D721Med (cell line): ENCODE data around the gene GGT6.

Experiments used
- DNase-seq: peaks from one replicate; pipeline ENCODE4 v3.0.0; 2011; ENCODE audit warnings: low spot score; ENCODE audit not compliant: insufficient read length
- FAIRE-seq: peaks from 2 replicates; lab custom pipeline; 2011; peaks lifted over from hg19 to GRCh38; lab: Jason Lieb, UNC
- TF ChIP-seq, protein P1 (sequence below): IDR thresholded peaks from 2 replicates; pipeline ENCODE4 v1.5.1; 2012; ENCODE audit warnings: mild to moderate bottlenecking, control low read depth; ENCODE audit not compliant: insufficient read depth; ENCODE audit errors: missing control alignments

Gene GGT6

GRCh38 chr17:4551796-4552525 is 8.4 kb downstream of the GGT6 start:
- FAIRE-seq, result no peak
- DNase-seq, result no peak
- TF ChIP-seq, protein P1, sequence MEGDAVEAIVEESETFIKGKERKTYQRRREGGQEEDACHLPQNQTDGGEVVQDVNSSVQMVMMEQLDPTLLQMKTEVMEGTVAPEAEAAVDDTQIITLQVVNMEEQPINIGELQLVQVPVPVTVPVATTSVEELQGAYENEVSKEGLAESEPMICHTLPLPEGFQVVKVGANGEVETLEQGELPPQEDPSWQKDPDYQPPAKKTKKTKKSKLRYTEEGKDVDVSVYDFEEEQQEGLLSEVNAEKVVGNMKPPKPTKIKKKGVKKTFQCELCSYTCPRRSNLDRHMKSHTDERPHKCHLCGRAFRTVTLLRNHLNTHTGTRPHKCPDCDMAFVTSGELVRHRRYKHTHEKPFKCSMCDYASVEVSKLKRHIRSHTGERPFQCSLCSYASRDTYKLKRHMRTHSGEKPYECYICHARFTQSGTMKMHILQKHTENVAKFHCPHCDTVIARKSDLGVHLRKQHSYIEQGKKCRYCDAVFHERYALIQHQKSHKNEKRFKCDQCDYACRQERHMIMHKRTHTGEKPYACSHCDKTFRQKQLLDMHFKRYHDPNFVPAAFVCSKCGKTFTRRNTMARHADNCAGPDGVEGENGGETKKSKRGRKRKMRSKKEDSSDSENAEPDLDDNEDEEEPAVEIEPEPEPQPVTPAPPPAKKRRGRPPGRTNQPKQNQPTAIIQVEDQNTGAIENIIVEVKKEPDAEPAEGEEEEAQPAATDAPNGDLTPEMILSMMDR, result no peak

GRCh38 chr17:4551141-4551540 is 9.2 kb downstream of the GGT6 start:
- TF ChIP-seq, protein P1, result no peak
- FAIRE-seq (no peak), DNase-seq (no peak)

DNA sequence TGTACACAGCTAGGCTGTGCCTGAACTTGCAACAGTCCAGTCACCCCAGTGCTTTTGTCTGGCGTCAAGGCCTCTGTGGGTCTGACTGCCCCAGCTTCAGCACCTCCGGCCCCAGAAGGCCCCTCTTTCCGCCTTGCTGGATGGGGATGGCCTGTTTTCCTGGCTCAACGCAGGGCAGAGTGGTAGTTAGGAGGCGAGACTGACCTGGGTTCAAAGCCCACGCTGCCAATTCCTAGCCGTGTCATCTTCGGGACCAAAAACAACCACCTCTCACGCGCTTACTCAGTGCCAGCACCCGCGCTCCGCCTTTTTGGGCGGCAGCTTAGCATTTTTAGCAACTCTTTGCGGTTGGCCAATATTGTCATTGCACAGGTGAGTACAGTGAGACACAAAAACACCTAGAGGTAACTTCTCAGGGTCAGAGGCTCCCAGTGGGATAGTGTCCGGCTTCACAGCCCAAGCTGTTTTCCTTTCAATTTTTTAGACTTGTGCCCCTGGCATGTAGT is 9.8 kb downstream of the GGT6 start:
- no peak for FAIRE-seq
- TF ChIP-seq, protein P1, result no peak
- no peak for DNase-seq

DNA sequence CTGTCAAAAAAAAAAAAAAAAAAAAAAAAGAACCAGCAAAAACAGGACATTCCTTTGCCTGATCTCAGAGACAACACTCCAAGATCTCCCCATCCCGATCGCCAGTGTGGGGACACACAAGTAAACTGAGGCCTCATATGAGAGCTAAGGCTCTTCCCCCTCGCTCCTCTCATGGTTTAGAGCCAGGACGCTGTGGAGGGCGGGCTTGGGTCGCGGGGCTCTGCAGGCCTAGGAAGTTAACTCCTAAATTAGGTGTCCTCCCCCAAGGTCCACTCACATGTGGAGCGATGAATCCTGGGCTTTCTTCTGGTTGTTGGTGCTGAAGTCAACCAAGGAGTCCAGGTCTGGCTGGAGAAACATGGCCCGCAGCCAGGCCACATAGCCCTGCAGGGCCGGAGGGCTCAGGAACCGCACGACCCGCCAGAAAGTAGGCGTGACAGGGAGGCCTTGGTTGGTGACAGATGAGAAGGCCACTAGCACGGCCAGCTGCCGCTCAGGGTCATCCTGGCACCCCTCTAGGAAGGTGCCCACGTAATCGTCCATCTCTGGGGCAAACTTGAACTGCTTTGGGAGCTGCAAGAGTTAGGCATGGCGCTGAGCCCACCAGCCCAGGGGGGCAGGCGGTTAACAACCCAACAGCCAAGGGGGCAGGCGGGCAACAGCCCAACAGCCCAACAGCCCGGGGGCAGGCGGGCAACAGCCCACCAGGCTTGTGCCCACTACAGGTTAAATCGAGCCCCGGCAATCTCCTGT is 10.4 kb downstream of the GGT6 start:
- TF ChIP-seq, protein P1, result no peak
- FAIRE-seq (no peak), DNase-seq (no peak)

GRCh38 chr17:4548721-4549531 is 11.5 kb downstream of the GGT6 start:
- no peak for FAIRE-seq
- DNase-seq, result no peak

GRCh38 chr17:4548061-4548461 is 12.3 kb downstream of the GGT6 start:
- TF ChIP-seq, protein P1, result no peak
- FAIRE-seq (no peak), DNase-seq (no peak)

More at GRCh38 chr17:4548721-4549531, 11.5 kb downstream of the GGT6 start:
- TF ChIP-seq, protein P1, result no peak
